ENCODE data around the gene SHLD1. TPM values are rescaled to one million over a fixed set of nuclear protein-coding genes. Genes with fewer than 3 reads are reported as not detected.
"Not testable (repeated sequence)": the region's sequence is repeated elsewhere in the genome, so short reads cannot be mapped to it uniquely, and the experiment has no call there.

SHLD1 gene, protein sequence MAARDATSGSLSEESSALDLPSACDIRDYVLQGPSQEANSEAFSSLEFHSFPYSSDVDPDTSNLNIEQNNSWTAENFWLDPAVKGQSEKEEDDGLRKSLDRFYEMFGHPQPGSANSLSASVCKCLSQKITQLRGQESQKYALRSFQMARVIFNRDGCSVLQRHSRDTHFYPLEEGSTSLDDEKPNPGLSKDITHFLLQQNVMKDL
- total RNA-seq: 2.4 and 3.5 TPM in 2 replicates

DNA sequence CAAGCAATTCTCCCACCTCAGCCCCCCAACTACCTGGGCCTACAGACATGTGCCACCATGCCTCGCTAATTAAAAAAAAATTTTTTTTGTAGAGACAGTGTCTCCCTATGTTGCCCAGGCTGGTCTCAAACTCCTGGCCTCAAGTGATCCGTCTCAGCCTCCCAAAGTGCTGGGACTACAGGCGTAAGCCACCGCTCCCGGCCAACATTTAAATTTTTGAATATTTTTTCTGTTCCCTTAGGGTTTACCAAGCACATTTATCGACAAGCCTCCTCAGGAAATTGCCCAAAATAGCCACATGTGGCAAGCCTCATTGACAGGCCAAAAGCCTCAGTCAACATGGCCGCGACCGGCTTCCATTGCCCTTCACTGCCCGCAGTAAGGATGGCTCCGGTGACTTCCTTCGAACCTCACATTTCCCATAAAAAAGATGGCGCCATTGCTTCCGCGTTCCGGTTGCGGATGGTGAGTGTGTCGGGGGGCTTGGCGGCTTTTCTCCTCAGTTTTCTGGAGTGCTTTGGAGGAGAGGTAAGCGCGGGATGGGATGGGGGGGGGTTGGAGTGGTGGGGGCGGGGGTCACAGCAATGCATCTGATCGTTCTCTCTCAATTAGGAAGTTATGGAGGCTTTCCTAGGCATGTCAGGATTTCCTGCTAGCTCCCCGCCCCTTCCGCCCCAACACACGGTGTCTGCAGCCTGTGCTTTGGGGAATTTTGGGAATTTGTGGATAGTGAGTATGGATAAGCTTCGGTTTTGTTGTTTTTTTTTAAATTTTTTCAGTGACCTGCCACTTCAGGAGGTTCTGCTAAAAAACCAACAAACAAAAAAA, at the start of gene SHLD1:
SHLD1 (plus strand) TSS at position 450 of the 828 bp plus-strand sequence. CDS start 22,465 bp downstream, outside the sequence.
- peak; percentile 74 to 84 for DNase-seq (ENCODE audit: low read depth in 2 of 2)

DNA sequence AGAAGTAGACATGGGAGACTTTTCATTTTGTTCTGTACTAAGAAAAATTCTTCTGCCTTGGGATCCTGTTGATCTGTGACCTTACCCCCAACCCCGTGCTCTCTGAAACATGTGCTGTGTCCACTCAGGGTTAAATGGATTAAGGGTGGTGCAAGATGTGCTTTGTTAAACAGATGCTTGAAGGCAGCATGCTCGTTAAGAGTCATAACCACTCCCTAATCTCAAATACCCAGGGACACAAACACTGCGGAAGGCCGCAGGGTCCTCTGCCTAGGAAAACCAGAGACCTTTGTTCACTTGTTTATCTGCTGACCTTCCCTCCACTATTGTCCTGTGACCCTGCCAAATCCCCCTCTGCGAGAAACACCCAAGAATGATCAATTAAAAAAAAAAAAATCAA, 47.9 kb upstream of the SHLD1 start:
- not testable (repeated sequence) for DNase-seq (ENCODE audit: low read depth in 2 of 2)

DNA sequence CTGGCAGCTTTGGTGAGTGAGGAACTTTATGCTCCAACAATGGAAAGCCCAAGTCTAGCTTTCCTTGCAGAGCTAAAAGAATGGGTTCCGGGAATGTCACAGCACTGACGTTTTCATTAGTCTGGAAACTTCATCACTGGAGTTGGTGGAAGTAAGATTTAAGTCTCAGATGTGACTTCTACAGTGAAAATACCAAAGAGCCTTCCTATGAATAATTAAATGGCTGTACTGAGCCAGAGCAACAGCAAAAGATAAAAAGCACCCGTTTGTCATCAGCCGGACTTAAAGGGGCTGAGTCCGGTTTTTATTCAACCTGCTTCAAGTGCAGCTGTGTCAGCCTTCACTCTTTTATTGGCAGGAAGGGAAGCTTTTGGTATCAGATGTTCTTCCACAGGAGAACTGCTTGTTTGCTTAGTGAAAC, 46.5 kb upstream of the SHLD1 start:
- DNase-seq (ENCODE audit: low read depth in 2 of 2): no peak

GRCh38 chr20:5705827-5706226, 44.4 kb upstream of the SHLD1 start:
- DNase-seq (ENCODE audit: low read depth in 2 of 2): no peak

DNA sequence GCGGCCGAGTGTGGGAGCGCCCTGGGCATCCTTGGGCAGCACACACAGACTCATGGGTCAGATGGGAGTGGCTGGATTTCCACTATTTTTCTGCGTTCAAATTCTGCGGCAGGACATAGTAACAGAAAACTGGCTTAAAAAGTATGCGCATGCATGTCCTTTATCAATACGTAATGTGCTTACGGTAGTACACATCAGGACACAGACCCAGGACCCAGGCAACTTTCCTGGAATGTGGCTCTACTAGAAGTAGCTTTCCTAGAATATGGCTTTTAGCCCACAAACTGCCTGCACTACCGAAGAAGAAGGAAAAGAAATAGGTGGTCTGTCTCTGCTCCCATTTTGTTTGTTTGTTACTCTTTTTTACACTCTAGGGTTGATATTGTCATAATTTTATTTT, 43.4 kb upstream of the SHLD1 start:
- DNase-seq (ENCODE audit: low read depth in 2 of 2): no peak

DNA sequence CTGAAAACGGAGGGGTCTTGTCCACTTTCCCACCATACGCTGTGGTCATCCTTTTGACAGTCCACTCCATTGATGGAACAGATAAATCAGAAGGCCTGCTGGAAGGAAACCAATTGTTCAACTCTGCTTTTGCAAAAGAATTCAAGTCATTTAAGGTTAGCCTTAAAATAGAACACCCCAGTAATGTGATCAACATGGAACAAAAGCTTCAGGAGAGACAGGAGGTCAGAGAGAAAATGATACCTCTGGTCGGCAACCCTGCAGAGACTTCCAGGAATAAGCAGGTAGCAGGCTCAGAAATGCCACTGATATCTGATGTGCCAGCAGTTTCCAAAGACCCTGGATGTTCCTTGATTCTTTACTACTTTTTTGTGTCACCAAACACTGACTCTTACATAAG, 39.6 kb upstream of the SHLD1 start:
- DNase-seq (ENCODE audit: low read depth in 2 of 2): no peak

- peak; percentile 91 to 92 for DNase-seq (ENCODE audit: low read depth in 2 of 2)
These were observed 35.8 kb upstream of the SHLD1 start for GRCh38 chr20:5714261-5715041.

DNA sequence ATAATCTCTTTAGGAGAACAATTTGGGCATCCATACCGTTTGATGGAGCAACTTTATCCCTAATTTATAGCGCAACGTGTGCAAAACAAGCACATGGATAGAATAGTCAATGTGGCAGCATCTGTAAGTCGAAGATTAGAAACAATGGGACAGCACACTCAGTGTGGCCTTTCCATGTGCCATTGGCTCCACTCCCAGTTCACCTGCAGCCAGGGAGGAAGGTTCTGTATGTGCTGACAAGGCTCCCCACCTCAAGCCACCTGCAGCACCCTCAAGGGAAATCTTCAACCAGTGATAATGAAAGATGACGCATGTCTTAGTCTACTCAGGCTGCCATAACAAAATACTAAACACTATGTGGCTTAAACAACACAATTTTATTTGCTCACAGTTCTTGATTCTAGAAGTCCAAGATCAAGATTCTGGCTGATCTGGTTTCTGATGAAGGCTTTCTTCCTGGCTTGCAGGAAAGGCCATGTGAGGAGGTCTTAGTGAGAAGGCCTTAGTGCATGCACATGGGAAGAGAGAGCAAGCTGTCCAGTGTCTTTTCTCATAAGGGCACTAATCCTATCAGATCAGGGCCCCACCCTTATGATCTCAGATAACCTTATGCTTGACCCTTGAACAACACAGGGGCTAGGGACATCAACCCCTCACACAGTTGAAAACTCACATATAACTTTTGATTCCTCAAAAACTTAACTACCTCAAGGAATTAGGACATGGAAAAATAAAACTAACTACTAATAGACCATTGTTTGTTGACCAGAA, 34.9 kb upstream of the SHLD1 start:
- DNase-seq (ENCODE audit: low read depth in 2 of 2): no peak

GRCh38 chr20:5716953-5717352, 33.2 kb upstream of the SHLD1 start:
- no peak for DNase-seq (ENCODE audit: low read depth in 2 of 2)

- peak in 1 of 2 donors; percentile 33 for DNase-seq (ENCODE audit: low read depth in 2 of 2)
These were observed 31.2 kb upstream of the SHLD1 start for GRCh38 chr20:5718896-5719595.

DNA sequence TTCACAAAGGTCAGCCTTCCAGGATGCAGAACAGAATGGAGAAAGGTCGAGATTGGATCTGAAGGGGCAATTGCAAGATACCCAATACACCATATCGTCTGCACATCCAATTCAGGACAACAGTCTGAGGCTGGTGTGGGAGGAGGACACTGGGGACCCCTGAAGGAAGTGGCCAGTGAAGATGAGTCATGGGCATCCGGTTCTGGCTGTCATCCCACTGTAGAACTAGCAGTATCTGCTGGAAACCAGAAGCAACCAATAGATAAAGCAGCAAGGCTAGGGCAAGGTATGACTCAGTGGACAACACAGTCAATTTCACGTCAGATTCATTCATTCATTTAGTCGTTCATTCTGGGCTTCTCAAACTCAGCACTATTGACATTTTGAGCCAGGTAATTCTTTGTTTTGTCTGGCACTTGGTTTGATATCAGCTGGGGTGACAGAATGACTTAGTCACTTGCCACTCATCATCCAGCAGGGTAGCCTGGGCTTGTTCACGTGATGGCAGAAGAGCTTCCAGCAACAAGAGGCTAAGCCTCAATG, 30.3 kb upstream of the SHLD1 start:
- peak; percentile 52 to 72 for DNase-seq (ENCODE audit: low read depth in 2 of 2)

DNA sequence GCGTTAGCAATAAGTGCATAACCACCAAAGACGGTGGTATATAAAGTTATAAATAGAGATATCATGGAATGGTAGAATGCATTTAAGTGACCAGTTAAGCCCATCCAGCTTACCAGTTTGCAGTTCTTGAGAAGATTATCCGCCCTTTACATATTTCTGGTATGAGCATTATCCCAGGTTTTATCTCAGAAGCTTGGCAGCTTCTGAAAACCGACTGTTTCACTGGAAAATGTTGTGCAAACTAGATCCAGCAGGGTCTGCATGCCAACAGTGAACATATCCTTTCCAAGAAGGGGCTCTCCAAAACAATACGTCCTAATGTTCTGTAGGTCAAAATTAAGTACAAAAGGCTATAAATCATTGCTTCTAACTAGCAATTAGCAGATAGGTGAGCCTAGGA, 29.5 kb upstream of the SHLD1 start:
- peak; percentile 29 to 75 for DNase-seq (ENCODE audit: low read depth in 2 of 2)

DNA sequence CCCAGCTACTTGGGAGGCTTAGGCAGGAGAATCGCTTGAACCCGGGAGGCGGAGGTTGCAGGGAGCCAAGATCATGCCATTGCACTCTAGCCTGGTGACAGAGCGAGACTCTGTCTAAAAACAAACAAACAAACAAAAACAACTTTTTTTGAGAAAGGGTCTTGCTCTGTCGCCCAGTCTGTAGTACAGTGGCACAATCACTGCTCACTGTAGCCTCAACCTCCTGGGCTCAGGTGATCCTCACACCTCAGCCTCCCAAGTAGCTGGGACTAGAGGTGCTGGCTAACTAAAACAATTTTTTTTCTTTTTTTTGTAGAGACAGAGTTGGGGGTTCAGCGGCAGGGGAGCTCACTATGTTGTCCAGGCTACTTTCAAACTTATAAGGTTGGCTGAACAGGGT, 28.8 kb upstream of the SHLD1 start:
- DNase-seq (ENCODE audit: low read depth in 2 of 2): not testable (repeated sequence)

GRCh38 chr20:5722927-5723326, 27.3 kb upstream of the SHLD1 start:
- no peak for DNase-seq (ENCODE audit: low read depth in 2 of 2)

DNA sequence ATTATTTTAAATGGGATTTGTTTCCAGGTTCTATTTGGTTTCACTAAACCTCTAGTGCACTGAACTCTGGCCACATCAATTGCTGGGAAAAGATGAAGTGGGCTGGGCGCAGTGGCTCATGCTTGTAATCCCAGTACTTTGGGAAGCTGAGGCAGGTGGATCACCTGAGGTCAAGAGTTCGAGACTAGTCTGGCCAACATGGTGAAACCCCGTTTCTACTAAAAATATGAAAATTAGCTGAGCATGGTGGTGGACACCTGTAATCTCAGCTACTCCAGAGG, 25.1 kb upstream of the SHLD1 start:
- not testable (repeated sequence) for DNase-seq (ENCODE audit: low read depth in 2 of 2)

- no peak for DNase-seq (ENCODE audit: low read depth in 2 of 2)
These were observed 23.1 kb upstream of the SHLD1 start for GRCh38 chr20:5727018-5727515.

- DNase-seq (ENCODE audit: low read depth in 2 of 2): peak in 1 of 2 donors; percentile 31
These were observed 20.9 kb upstream of the SHLD1 start for GRCh38 chr20:5729348-5729747.

DNA sequence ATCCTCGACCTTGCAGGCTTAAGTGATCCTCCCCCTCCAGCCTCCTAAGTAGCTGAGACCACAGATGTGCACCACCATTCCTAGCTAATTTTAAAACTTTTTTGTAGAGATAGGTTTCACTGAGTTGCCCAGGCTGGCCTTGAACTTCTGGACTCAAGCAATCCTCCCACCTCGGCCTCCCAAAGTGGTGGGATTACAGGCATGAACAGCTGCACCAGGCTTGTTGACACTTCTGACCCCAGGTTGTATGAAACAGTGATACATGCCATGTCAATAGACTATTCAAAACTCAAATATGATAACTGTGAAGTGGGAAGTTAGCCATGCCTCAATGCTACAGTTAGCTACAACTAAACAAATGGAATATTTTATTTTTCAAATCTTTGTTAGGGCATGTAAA, 20.1 kb upstream of the SHLD1 start:
- no peak for DNase-seq (ENCODE audit: low read depth in 2 of 2)

- no peak for DNase-seq (ENCODE audit: low read depth in 2 of 2)
These were observed 18.3 kb upstream of the SHLD1 start for GRCh38 chr20:5731753-5732366.

DNA sequence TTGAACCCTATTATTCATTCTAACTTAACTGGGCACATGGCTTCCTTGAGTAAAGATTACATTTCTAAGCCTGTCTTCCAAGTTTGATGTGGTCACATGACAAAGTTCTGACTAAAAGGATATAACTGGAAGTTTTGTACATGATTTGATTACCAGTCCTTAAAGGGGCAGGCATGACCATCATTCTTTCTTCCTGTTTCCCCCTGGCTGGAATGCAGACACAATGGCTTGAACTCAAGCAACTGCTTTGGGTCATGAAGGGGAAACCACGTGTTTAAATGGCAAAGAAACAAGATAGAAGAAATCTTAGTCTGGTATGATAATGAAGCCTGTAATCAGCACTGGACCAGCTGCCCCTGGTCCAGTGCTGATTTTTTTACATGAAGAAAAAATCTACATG, 15.6 kb upstream of the SHLD1 start:
- DNase-seq (ENCODE audit: low read depth in 2 of 2): peak in 1 of 2 donors; percentile 16

All from dermis microvascular lymphatic vessel endothelial cell (primary cell).